Sigmoid colon (tissue), 7 donors: ENCODE measurements around the gene MRPL18. TPM values are rescaled to one million over a fixed set of nuclear protein-coding genes. Genes with fewer than 3 reads are reported as not detected.

Experiments used
- DNase-seq: peaks from one replicate; pipeline ENCODE4 v3.0.0-alpha.2; 2019
- H3K27ac ChIP-seq, 4 donors: fragments of 200-600 bp; sonication (generic); one replicate each; pipeline ENCODE4 v1.5.1; 2016 to 2019; ENCODE audit warnings: mild to moderate bottlenecking in 1 of 4
- H3K27me3 ChIP-seq, 3 donors: fragments of 200-600 bp; sonication (generic); one replicate each; pipeline ENCODE4 v1.5.1; 2019; ENCODE audit warnings: mild to moderate bottlenecking in 1 of 3
- H3K36me3 ChIP-seq, 4 donors: fragments of 200-600 bp; sonication (generic); one replicate each; pipeline ENCODE4 v1.5.1; 2016 to 2019
- H3K4me1 ChIP-seq, 4 donors: fragments of 200-600 bp; sonication (generic); one replicate each; pipeline ENCODE4 v1.5.1; 2017 to 2019
- H3K4me3 ChIP-seq, 4 donors: fragments of 200-600 bp; sonication (generic); one replicate each; pipeline ENCODE4 v1.5.1; 2017 to 2019; ENCODE audit warnings: mild to moderate bottlenecking in 2 of 4, moderate library complexity in 1 of 4
- H3K9me3 ChIP-seq, 4 donors: fragments of 200-600 bp in 3 of 4; sonication (generic) in 3 of 4; one replicate each; pipeline versions ENCODE4 v1.5.1 to v1.6.1; 2013 to 2019
- EP300 ChIP-seq, 4 donors: sonication (generic); formaldehyde crosslinking; IDR thresholded peaks; one replicate each; pipeline ENCODE4 v1.6.1; 2017; ENCODE audit warnings: antibody characterized with exemption in 4 of 4
- POLR2A ChIP-seq, 2 donors: fragments of 450-650 bp; IDR thresholded peaks; one replicate each; pipeline ENCODE4 v1.6.1; 2016; ENCODE audit warnings: antibody characterized with exemption in 2 of 2, mild to moderate bottlenecking in 2 of 2, moderate library complexity in 2 of 2
- POLR2AphosphoS5 ChIP-seq, 4 donors: sonication (generic); formaldehyde crosslinking; IDR thresholded peaks; one replicate each; pipeline ENCODE4 v1.6.1; 2017; ENCODE audit warnings: antibody characterized with exemption in 4 of 4
- WGBS, 2 donors: extraction: QIAGEN DNeasy Blood & Tissue Kit; methylation state at CpG; one replicate each; pipeline ENCODE4 v1.1.7; 2013; 5-methylcytosine and 5-hydroxymethylcytosine counted together
- intact Hi-C: fragments of 100-400 bp; cut with DNase I; formaldehyde crosslinking; loops from one replicate; pipeline ENCODE4 v1.15.1; 2023
- polyA plus RNA-seq, 3 donors: library from polyadenylated mRNA; stranded (reverse); fragments of 200-250 nt; gene quantifications; one replicate each; pipeline ENCODE4 v1.2.3, GENCODE V29; 2013
- total RNA-seq, 4 donors: library from RNA; depleted of rRNA; stranded (reverse); fragments of >200 nt; gene quantifications; one replicate each; pipeline ENCODE4 v1.1.0, GENCODE V29; 2016
- TF ChIP-seq, protein P1 (sequence below), 4 experiments: fragments of 450-650 bp in 3 of 4; fragments of 200-600 bp in 1 of 4; IDR thresholded peaks; one replicate each; pipeline ENCODE4 v1.5.1; 2016 to 2019; ENCODE audit warnings: antibody characterized with exemption in 4 of 4, mild to moderate bottlenecking in 3 of 4, moderate library complexity in 2 of 4
- donor health status: healthy with polysubstance abuse.
- donor health status: Bipolar disorder and iron deficiency.
- donor health status: healthy.

Gene MRPL18
- total and polyA plus RNA-seq, 7 donors = 61.6 to 115 (median 92.0) TPM

DNA sequence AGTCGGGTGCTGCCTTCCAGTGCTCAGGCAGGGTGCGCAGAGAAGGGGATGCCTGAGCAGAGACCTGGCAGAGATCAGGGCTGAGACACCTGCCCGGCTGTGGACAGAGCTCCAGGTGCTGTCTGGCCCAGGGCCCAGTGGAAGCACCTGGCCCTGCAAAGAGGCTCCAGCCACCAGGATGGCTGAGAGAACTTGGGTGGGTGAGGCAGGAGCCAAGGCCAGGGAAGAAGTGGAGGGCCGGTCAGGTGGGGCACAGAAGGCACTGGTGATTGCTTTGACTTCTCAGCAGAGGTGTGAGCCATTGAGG is 41.1 kb downstream of the MRPL18 start:
- Histone ChIP-seq H3K36me3 (no peaks in the 10 kb centered on the region), H3K4me3 (no peak overlapping the region), H3K27ac (no peak overlapping the region), H3K4me1 (no peaks in the 10 kb centered on the region), H3K27me3 (peaks cover 0 to 7% (median 0%) of the 10 kb centered on the region in 3 donors), H3K9me3 (no peaks in the 10 kb centered on the region)
- intact Hi-C loops = no loop called here
- DNase-seq = no peak
- WGBS, 2 donors = 32 to 66% methylated on average over 4 of the region's 4 CpGs
- TF ChIP-seq POLR2A (IDR thresholded peaks at IDR 0.05) (no peak), EP300 (IDR thresholded peaks at IDR 0.05) (no peak), POLR2AphosphoS5 (IDR thresholded peaks at IDR 0.05) (no peak)
- TF ChIP-seq, protein P1, sequence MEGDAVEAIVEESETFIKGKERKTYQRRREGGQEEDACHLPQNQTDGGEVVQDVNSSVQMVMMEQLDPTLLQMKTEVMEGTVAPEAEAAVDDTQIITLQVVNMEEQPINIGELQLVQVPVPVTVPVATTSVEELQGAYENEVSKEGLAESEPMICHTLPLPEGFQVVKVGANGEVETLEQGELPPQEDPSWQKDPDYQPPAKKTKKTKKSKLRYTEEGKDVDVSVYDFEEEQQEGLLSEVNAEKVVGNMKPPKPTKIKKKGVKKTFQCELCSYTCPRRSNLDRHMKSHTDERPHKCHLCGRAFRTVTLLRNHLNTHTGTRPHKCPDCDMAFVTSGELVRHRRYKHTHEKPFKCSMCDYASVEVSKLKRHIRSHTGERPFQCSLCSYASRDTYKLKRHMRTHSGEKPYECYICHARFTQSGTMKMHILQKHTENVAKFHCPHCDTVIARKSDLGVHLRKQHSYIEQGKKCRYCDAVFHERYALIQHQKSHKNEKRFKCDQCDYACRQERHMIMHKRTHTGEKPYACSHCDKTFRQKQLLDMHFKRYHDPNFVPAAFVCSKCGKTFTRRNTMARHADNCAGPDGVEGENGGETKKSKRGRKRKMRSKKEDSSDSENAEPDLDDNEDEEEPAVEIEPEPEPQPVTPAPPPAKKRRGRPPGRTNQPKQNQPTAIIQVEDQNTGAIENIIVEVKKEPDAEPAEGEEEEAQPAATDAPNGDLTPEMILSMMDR (IDR thresholded peaks at IDR 0.05) = no peak

DNA sequence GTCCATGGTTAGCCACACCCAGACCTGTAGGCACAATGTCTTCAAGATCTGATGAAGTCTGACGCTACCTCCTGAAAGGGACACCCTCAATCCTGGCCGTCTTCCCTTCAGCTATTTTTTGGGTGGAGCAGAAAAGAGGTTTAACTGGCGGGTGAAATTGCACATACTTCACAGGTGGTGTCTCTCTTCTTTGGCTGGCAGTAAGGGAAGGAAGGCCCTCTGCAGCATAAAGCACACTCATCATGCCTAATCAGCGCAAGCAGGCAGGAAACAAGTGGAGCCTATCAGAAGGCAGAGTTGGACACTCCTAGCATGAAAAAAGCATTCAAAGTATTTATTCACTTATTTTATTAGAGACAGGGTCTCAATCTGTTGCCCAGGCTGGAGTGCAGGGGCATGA is 42.7 kb downstream of the MRPL18 start:
- 45 to 58% methylated on average over 4 of the region's 4 CpGs for WGBS, 2 donors

DNA sequence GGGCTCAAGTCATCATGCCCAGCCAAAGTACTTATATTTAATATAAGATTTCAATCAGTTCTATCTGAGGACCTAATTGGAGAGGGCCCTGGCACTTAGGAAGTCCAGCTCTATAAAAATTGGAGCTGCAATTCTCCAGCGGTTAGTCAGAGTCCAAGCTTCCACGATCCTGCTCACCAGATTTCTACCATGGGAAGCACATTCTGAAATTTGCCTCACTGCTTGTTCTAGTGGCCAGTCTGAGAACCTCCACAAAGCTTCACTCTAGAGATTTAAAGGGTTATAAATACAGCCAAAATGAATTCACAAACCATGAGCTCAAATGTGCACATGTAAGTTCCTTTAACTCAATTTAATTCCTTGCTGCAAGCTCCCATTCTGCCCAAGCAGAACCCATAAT is 43.3 kb downstream of the MRPL18 start:
- no peaks in the 10 kb centered on the region for H3K9me3 ChIP-seq
- WGBS, 2 donors = 87 to 89% methylated on average over 2 of the region's 2 CpGs
- H3K36me3 ChIP-seq = no peaks in the 10 kb centered on the region
- intact Hi-C loops = no loop called here
- no peak for DNase-seq
- no peak overlapping the region for H3K27ac ChIP-seq
- no peak for TF ChIP-seq POLR2AphosphoS5 (IDR thresholded peaks at IDR 0.05)
- no peak for TF ChIP-seq EP300 (IDR thresholded peaks at IDR 0.05)
- TF ChIP-seq POLR2A (IDR thresholded peaks at IDR 0.05) = no peak
- TF ChIP-seq, protein P1 (IDR thresholded peaks at IDR 0.05) = no peak
- no peaks in the 10 kb centered on the region for H3K4me1 ChIP-seq
- no peak overlapping the region for H3K4me3 ChIP-seq
- peaks cover 0 to 7% (median 0%) of the 10 kb centered on the region in 3 donors for H3K27me3 ChIP-seq

More for the DNA sequence above, 42.7 kb downstream of the MRPL18 start:
- no peak overlapping the region for H3K4me3 ChIP-seq
- H3K4me1 ChIP-seq = no peaks in the 10 kb centered on the region
- H3K27ac ChIP-seq = no peak overlapping the region
- no peaks in the 10 kb centered on the region for H3K36me3 ChIP-seq
- intact Hi-C loops = no loop called here
- TF ChIP-seq POLR2A (IDR thresholded peaks at IDR 0.05) (no peak), POLR2AphosphoS5 (IDR thresholded peaks at IDR 0.05) (no peak), EP300 (IDR thresholded peaks at IDR 0.05) (no peak)
- TF ChIP-seq, protein P1 (IDR thresholded peaks at IDR 0.05) = no peak
- no peaks in the 10 kb centered on the region for H3K9me3 ChIP-seq
- peaks cover 0 to 7% (median 0%) of the 10 kb centered on the region in 3 donors for H3K27me3 ChIP-seq
- DNase-seq = no peak

DNA sequence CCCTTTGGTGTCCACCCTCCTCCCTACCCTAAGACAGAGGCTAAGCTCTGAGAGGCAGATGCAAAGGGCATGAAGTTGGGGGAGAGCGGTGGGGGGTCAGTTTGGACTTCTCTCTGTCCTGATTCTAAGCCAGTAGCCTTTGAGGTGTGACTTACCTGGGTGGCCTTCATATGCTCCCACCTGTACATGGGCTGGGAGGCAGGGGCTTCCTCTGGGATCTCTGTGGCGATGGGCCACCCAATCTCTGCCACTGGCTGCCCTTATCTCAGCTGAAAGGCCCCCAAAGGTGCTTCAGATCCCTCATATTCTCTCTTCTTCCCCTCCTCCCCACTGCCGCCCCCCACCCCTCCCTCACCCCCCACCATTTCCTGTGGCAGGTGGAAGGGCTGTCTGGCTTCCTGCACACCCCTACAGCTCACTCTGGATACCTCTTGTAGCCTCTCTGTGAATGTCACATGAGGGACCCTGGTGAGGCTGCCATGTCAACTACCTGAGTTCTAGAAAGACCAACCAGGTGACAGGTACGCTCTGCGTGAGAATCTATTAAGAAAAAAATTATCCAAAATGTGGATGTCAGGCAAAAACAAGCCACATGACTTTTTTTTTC is 43.8 kb downstream of the MRPL18 start:
- Histone ChIP-seq H3K4me3 (no peak overlapping the region), H3K4me1 (no peaks in the 10 kb centered on the region), H3K9me3 (no peaks in the 10 kb centered on the region), H3K36me3 (no peaks in the 10 kb centered on the region), H3K27ac (no peak overlapping the region), H3K27me3 (peaks cover 0 to 7% (median 0%) of the 10 kb centered on the region in 3 donors)
- TF ChIP-seq, protein P1 (IDR thresholded peaks at IDR 0.05) = no peak
- TF ChIP-seq EP300 (IDR thresholded peaks at IDR 0.05) (no peak), POLR2A (IDR thresholded peaks at IDR 0.05) (no peak), POLR2AphosphoS5 (IDR thresholded peaks at IDR 0.05) (no peak)
- intact Hi-C loops = no loop called here
- WGBS, 2 donors = 89 to 90% methylated on average over 5 of the region's 5 CpGs
- no peak for DNase-seq
